Glomerular endothelial cell (primary cell): ENCODE results near the gene MTNR1B. TPM values are rescaled to one million over a fixed set of nuclear protein-coding genes. Genes with fewer than 3 reads are reported as not detected.

Source experiments
- DNase-seq: peaks from one replicate; pipeline ENCODE4 v3.0.0-alpha.2; 2011; ENCODE audit warnings: low read depth, low spot score; ENCODE audit errors: extremely low read depth
- total RNA-seq: library from RNA; depleted of rRNA; stranded (reverse); fragments of >200 nt; gene quantifications from 2 replicates; pipeline ENCODE4 v1.2.3, GENCODE V29; 2015

Gene MTNR1B
- total RNA-seq, 1 donor from 2014 or later, result not detected

- no peak for DNase-seq
Measured at GRCh38 chr11:92977401-92977800, 8.0 kb downstream of the MTNR1B start.

- no peak for DNase-seq
Measured at GRCh38 chr11:92978271-92979111, 9.0 kb downstream of the MTNR1B start.

- no peak for DNase-seq
Measured at GRCh38 chr11:92979176-92979575, 9.7 kb downstream of the MTNR1B start.

- no peak for DNase-seq
Measured at GRCh38 chr11:92980312-92980711, 10.9 kb downstream of the MTNR1B start.

GRCh38 chr11:92981508-92982043 lies 12.1 kb downstream of the MTNR1B start:
- DNase-seq, result no peak

GRCh38 chr11:92986585-92986984 lies 17.1 kb downstream of the MTNR1B start:
- DNase-seq, result no peak

GRCh38 chr11:92993004-92993403 lies 23.6 kb downstream of the MTNR1B start:
- DNase-seq, result no peak

GRCh38 chr11:93000511-93001476 lies 31.3 kb downstream of the MTNR1B start:
- DNase-seq, result peak; percentile 44

- no peak for DNase-seq
Measured at GRCh38 chr11:93001806-93002205, 32.4 kb downstream of the MTNR1B start.

GRCh38 chr11:93002380-93002779 lies 32.9 kb downstream of the MTNR1B start:
- no peak for DNase-seq

- no peak for DNase-seq
Measured at GRCh38 chr11:93005239-93005638, 35.8 kb downstream of the MTNR1B start.

- DNase-seq, result no peak
Measured at GRCh38 chr11:93013646-93014045, 44.2 kb downstream of the MTNR1B start.

GRCh38 chr11:93016595-93016994 lies 47.1 kb downstream of the MTNR1B start:
- DNase-seq, result no peak

- no peak for DNase-seq
Measured at GRCh38 chr11:93017821-93018690, 48.6 kb downstream of the MTNR1B start.

- DNase-seq, result no peak
Measured at GRCh38 chr11:93020248-93021046, 51.0 kb downstream of the MTNR1B start.

GRCh38 chr11:93024369-93024768 lies 54.9 kb downstream of the MTNR1B start:
- no peak for DNase-seq

- no peak for DNase-seq
Measured at GRCh38 chr11:93025558-93026255, 56.3 kb downstream of the MTNR1B start.

- no peak for DNase-seq
Measured at GRCh38 chr11:93028960-93029522, 59.6 kb downstream of the MTNR1B start.

GRCh38 chr11:93031386-93031785 lies 61.9 kb downstream of the MTNR1B start:
- DNase-seq, result no peak
